NCI-H446 treated with DMSO at 0.1 percent for 48 hours (cell line): ENCODE results near the gene CRYBA2.

Experiments used
- DNase-seq: peaks from one replicate; lab custom pipeline; 2025; lab: John Stamatoyannopoulos, UW

Gene CRYBA2

GRCh38 chr2:218982586-218983262 is 10.5 kb downstream of the CRYBA2 start:
- no peak for DNase-seq

- DNase-seq: no peak
Observed at GRCh38 chr2:218981881-218982585, 11.2 kb downstream of the CRYBA2 start.

- DNase-seq: no peak
Observed at GRCh38 chr2:218981390-218981880, 11.8 kb downstream of the CRYBA2 start.

GRCh38 chr2:218980735-218981389 is 12.4 kb downstream of the CRYBA2 start:
- no peak for DNase-seq

GRCh38 chr2:218979846-218980734 is 13.1 kb downstream of the CRYBA2 start:
- DNase-seq: peak; percentile 34

DNA sequence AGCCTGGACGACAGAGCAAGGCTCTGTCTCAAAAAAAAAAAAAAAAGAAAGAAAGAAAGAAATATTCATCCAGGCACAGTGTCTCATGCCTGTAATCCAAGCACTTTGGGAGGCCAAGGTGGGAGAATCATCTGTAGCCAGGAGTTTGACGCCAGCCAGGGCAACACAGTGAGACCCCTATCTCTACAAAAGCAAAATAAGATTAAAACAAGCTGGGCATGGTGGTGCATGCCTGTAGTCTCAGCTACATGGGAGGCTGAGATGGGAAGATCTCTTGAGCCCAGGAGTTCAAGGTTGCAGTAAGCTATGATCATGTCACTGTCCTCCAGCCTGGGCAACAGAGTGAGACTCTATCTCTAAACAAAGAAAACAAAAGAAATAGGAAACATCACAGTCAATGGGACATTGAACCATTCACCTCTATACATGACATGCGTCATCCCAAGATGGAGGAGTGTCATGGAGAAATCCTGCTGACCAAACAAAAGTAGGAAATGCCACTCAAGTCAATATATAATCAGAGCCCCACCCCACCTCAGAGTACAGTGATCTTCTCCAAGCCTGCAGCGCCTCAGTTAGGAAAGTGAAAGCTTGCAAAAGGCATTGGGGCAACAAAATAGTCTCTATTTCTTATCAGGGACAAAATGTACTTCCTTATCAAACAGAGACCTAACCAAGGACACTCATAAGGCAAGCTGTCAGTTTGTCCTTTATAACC is 18.0 kb downstream of the CRYBA2 start:
- no peak for DNase-seq

- DNase-seq: no peak
Observed at GRCh38 chr2:218970894-218971293, 22.3 kb downstream of the CRYBA2 start.

DNA sequence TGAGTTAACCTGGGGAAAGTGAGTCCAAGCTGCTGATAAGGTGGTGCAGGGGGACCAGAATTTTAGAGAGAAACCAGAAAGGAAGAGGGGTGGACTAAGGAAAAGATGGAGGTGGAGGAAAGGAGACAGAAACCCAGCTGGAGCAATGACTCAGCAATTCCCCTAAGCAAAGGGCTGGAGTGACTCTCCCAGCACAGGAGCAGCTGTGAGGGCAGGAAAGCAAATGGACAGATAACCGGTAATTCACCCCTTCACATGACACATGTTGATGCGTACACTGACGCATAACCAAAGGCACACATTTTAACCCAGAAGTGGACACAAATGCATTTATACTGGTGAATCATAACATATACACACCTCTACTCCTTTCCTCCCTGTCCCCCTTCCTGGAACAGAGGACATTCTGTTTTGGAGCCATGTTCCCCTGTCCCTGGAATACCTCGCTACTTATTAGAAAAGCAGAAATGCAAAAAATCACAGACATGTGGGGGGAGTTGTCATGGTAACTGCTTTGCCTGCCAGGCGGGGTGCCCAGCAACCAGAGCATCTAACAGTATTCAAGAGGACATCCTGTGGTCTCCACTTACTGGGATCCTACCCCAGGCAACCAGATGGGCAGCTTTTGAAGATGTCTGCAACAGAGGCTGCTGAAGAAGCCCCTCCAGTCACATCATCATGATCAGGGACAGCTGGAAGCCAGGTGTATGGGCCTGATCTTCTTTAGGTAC is 29.0 kb downstream of the CRYBA2 start:
- no peak for DNase-seq

GRCh38 chr2:218963601-218964000 is 29.6 kb downstream of the CRYBA2 start:
- no peak for DNase-seq

DNA sequence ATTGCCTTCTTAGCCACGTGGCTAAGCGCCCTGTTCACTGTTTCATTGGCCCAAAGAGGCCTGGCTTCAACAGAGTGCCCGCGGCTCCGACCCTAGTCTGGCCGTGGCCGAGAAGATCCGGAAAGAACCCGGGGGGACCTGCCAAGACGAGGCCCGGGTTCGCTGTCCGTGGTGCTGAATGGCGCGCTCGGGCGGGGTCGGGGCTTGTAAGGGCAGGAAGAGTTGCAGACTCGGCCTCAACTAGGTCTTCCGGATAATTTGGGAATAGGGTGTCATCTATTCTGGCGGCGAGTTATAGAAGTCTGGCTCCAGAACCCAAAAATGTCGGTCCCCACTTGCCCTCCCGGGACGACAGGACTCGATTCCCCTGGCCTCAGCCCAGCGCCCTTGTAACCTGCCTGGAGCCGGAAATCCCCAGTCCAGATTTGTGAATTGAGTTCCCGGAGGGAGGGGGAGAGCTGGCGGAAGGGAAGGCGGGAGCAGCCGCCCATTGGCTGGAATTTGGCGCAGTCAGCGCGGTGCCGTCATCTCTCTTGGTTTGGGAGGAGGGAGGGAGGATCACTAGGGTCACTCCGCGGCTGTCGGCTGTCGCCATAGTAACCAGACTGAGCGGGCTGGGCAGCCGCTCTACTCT is 30.2 kb downstream of the CRYBA2 start:
- DNase-seq: peak; percentile 87

GRCh38 chr2:218961651-218962570 is 31.3 kb downstream of the CRYBA2 start:
- DNase-seq: peak; percentile 18

- no peak for DNase-seq
Observed at GRCh38 chr2:218961229-218961628, 32.0 kb downstream of the CRYBA2 start.

- no peak for DNase-seq
Observed at GRCh38 chr2:218960309-218961165, 32.7 kb downstream of the CRYBA2 start.

- DNase-seq: no peak
Observed at GRCh38 chr2:218959761-218960308, 33.4 kb downstream of the CRYBA2 start.

DNA sequence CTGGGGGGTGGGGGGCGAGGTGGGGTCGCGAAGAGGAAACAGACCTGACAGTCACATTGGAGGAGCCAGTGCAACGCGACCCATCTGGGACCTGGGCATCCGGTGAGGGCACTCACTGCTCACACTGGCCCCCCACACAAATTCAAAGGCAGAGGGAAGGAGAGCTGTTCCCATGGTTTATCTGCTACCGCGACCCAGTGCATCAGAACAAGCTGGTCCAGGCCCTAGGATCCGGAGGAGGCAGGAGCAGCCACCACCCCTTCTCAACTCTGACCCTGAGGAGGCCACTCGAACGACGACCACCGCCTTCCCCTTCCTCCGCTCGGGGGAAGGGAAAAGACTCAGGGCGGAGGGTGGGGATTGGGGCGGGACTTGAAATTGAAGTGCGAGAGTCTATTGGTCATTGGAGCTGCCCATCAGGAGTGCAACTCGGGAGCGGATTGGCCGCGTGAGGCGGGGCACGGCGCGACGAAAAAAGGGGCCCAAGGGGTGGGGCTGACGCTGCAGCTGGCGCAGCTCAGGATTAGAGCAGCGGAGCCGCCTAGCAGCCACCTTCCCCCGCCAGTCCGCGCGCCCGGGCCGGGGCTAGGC is 34.0 kb downstream of the CRYBA2 start, which contains the start of gene CDK5R2:
CDK5R2 (plus strand) TSS at position 526 of the 591 bp plus-strand sequence. CDS start 155 bp downstream, outside the sequence.
- peak; percentile 82 for DNase-seq

DNA sequence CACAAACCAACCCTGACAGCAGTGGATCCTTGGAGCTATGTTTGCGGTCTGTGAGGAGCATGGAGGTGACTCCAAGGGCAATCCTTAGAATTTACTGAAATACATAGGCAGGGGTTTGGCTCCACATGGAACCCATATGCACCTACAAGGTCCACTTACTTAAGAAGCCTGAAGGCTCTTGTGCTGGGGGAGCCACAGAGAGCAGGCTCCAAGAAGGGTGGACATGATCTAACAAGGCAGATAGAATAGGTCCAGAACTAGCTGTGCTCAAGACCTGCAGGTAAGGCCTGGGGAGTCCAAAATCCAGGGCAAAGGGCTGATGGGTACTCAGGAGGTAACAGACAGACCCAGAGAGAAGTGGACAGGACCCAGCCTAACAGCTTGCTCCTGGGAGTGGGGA is 34.9 kb downstream of the CRYBA2 start:
- DNase-seq: no peak

- DNase-seq: no peak
Observed at GRCh38 chr2:218957671-218958070, 35.6 kb downstream of the CRYBA2 start.
